GM18873 (cell line): Measurements from ENCODE around the gene PDE3B.
"Not testable (repeated sequence)": the region's sequence is repeated elsewhere in the genome, so short reads cannot be mapped to it uniquely, and the experiment has no call there.

Experiments used
- ATAC-seq: cut with Tn5 transposase; IDR thresholded peaks from one replicate; pipeline ENCODE4 v1.9.1; 2021; ENCODE audit warnings: mild to moderate bottlenecking, moderate library complexity, moderate number of reproducible peaks; ENCODE audit not compliant: unreplicated experiment, low FRiP score

The PDE3B gene

GRCh38 chr11:14643697-14644225, at the start of gene PDE3B:
TSS of gene PDE3B (plus strand) at chr11:14643804. CDS start at chr11:14644076, 272 bp downstream.
- peak; percentile 66 for ATAC-seq

- not testable (repeated sequence) for ATAC-seq
These were observed 48.3 kb upstream of the PDE3B start for GRCh38 chr11:14595261-14595660.

GRCh38 chr11:14607713-14608112, 35.9 kb upstream of the PDE3B start:
- no peak for ATAC-seq

- ATAC-seq, result no peak
These were observed 33.7 kb upstream of the PDE3B start for GRCh38 chr11:14609902-14610301.

DNA sequence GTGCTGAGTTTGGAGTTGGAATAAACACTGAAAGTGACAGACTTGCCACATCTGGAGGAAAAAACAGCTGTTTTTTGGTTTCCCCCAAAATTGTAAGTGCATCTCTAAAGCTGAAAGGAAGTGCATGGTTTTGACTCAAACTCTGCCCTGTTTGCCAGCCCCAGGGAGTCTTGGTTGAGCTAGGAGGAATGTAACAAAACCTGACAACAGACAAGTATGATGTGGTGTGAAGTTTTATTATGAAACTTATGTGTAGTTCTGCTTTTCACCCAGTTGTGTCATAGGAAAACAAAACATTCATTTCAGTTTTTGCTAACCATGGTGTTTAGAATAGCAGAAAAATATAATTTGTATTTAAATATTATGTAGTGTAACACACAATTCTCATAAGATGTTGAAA, 31.7 kb upstream of the PDE3B start:
- ATAC-seq, result no peak

GRCh38 chr11:14612694-14613093, 30.9 kb upstream of the PDE3B start:
- no peak for ATAC-seq

GRCh38 chr11:14614091-14614622, 29.4 kb upstream of the PDE3B start:
- ATAC-seq, result no peak

DNA sequence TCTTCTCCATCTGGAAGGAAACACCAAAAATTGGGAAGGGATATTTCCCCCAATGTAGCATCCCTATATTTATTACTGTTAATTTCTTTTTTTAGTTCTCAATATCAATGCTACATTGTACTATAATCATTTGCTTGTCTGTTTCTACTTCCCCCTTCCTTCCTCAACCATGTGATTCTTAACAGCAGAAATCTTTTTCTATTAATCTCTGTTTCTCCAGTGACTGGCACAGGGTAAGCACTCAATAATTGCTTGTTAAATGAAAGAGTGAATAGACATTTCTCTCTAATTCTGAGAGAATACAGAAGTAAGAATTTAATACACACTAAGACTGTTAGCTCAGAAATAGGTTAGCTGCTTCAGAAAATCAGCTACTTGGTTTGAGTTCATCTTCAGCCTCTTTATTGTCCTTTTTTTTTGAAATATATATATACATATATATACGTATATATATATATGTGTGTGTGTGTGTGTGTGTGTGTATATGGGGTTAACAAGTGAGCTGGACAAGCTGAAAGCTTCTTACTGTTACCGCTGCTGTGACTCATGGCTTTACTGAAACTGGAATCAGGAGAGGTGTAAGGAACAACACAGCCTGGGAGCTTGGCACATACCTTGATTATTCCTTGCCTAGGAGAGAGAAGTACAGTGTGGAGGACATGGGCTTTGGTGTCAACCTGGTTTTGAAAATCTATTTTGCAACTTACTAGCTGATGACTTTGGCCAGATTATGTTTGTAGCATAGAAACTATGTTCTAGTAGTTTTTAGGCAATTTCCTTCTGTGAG, 26.2 kb upstream of the PDE3B start:
- ATAC-seq, result no peak

DNA sequence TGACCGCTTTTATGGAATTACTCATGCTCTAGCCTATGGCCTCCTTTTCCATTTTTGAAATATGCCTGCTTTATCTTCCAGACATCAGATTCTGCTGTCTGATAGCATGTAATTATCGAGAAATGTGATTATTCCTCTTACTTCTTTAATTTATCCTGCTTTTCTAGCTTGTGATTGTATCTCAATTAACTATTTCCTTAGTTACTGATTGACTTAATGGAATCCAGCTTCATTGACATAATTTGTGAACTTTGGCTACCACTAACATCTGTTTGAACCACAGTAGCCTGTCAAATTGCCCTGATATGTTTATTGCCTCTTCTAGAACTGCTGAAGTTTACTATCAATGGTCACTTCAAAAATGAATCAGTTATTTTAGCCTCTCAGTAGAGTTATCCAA, 25.5 kb upstream of the PDE3B start:
- no peak for ATAC-seq

DNA sequence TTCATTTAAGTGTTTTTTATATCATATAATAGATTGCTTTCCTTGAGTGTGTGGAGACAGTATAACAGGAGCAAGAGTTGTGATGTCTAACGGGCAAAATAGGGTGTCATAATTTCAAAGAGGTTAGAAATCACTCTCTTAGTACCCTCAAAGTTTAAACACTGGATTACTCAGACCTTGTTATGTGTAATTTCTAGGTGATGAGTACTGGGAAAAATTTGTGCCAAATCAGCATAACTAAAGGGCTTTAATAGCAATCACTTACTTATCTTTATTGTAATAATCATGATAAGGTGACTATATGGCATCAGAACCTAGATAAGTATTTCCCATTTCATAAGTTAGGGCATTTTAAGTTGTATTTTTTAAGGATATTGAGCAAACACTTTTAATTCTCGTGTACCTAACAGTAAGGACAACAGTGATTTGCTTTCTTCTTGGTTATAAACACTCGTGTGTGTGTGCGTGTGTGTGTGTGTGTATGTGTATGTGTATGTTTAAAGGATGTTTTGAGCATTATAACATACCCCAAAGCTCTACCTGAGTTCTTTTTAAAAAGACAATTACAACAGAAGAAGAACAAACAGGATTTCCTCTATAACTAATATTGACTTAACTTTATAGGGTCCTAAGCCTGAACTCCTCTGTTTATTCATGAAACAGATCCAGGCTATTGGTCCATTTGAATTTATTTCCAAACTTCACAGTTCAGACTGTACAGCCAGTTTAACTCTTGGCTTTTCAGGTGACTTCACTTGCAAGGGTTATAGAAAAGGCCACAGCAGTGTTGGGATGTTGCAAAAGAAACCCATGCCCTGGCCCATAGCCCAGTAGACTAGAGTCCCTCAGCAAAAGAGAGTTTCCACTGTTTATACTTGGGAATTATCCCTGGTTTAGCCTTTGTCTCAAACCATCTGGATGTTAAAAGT, 23.7 kb upstream of the PDE3B start:
- no peak for ATAC-seq

GRCh38 chr11:14622223-14622954, 21.2 kb upstream of the PDE3B start:
- no peak for ATAC-seq

GRCh38 chr11:14623036-14623435, 20.6 kb upstream of the PDE3B start:
- no peak for ATAC-seq

DNA sequence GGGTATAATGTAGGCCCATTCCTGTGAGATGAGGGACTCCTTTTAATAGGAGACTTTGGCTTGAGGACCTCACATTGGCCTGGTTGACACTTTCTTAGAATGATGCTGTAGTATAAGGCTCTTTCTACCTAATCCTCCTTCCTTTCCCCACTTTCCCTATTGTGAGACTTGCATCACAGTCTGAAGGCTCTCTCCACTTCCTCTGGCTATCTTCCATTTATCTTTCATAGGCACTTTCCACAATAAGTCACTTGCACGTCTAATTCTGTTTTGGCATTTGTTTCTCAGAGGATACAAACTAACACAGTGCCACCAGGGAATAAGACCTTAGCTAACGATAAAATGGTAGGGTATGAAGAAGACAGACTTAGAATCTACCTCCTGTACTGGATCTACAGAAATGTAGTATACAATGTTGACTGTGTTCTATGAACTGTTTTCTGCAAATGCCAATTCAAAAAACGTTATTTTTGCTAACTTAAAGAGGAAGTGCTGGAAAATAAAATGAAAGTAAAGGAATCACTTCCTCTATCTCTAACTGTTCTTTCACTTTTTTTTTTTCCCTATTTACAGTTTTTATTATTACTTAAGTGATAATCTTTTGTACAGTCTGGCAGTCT, 17.9 kb upstream of the PDE3B start:
- no peak for ATAC-seq

DNA sequence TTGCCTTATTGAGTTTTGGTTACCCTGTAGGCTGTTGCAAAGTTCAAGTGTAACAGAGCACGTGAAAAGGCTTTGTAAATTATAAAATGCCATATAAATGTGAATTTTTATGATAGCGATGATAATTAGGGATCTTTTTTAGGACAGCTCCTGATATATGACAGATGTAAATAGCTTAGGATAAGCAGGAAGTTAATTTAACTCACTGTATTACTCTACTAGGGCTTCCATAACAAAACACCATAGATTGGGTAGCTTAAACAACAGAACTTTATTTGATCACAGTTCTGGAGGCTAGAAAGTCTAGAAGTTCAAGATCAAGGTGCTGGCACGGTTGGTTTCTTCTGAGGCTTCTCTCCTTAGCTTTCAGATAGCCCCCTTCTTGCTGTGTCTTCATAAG, 17.0 kb upstream of the PDE3B start:
- ATAC-seq, result no peak

DNA sequence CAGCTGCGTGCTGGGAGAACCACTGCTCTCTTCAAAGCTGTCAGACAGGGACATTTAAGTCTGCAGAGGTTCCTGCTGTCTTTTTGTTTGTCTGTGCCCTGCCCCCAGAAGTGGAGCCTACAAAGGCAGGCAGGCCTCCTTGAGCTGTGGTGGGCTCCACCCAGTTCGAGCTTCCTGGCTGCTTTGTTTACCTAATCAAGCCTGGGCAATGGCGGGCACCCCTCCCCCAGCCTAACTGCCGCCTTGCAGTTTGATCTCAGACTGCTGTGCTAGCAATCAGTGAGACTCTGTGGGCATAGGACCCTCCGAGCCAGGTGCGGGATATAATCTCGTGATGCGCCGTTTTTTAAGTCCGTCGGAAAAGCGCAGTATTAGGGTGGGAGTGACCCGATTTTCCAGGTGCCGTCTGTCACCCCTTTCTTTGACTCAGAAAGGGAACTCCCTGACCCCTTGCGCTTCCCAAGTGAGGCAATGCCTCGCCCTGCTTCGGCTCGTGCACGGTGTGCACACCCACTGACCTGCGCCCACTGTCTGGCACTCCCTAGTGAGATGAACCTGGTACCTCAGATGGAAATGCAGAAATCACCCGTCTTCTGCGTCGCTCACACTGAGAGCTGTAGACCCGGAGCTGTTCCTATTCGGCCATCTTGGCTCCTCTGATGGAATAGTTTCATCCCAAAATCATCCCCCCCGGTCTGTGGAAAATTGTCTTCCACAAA, 9.9 kb upstream of the PDE3B start:
- not testable (repeated sequence) for ATAC-seq

- ATAC-seq, result no peak
These were observed 8.8 kb upstream of the PDE3B start for GRCh38 chr11:14634813-14635212.

GRCh38 chr11:14635546-14635945, 8.1 kb upstream of the PDE3B start:
- ATAC-seq, result no peak

GRCh38 chr11:14636119-14636518, 7.5 kb upstream of the PDE3B start:
- ATAC-seq, result no peak

DNA sequence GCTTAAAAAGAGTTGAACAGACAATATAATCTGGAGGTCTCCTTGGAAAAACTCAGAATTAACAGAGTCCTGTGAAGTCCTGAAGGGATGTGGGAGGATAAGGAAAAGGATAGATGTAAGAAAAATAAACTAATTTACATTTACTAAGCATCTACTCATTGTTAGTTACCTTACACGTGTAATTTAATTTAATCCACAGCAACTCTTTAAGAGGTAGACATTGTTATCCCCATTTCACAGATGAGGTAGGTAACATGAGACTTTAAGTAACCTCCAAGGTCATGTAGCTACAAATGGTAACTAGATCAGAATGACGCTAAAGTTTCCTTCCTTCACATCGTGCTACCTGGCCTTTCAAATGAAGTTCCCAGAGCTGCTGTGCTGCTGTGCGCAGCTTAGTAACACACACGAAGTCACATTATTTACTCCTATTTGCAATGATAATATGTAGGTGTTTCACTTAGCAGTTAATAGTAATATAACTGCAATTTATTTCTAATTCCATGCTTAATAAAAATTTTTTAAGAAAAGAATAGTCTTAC, 5.7 kb upstream of the PDE3B start:
- no peak for ATAC-seq
